DLD1 (cell line): ENCODE data around the gene TCEAL4.

Experiments used
- in situ Hi-C: cut with HindIII; loops from 2 replicates; pipeline ENCODE4 v1.10.0; 2017; ENCODE audit warnings: low sequenced_read_pairs

TCEAL4 gene

DNA sequence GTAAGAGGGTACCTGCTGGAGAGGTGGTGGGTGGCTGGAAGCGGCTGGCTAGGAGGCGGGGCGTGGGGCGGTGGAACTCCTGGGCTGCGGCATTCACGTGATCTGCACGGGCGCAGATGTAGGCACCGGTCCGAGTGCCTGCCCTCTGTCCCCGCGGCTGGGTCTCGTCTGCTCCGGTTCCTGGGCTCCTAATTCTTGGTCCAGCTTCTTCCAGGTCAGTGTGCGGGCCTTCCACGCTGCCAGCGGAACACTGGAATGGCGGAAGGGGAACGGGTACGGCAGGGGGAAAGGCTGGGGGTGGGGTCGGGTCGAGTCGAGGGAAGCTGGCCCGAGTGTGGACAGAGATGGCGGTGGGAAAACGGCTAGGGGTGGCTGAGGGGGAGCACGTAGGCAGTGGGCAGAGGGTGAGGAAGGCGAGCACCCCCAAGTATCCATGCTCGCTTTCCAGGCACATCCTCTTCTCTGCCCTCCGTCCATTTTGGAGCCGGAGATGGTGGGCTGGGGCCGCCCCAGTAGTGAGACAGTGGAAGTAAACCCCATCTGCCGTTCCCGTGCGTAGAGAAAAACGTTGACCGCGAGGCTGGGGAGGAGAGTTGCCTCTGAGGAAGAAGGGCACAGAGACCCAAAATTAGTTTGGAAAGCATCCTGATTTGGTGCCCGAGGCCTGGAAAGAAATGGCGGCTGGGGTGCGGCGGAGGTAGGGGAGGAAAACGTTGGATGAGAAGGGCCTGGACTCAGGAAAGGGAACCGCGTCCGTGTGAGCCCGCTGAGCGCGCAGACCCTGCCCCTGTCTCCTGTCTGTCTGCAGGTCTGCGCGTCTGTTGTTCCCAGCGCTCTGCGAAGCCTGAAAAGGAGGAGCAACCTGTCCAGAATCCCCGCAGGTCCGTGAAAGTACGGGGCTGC is at the start of gene TCEAL4:
TSS of gene TCEAL4 (plus strand) at position 105 of the 903 bp plus-strand sequence. CDS start 1,161 bp downstream, outside the sequence.
- in situ Hi-C loops = no loop called here

DNA sequence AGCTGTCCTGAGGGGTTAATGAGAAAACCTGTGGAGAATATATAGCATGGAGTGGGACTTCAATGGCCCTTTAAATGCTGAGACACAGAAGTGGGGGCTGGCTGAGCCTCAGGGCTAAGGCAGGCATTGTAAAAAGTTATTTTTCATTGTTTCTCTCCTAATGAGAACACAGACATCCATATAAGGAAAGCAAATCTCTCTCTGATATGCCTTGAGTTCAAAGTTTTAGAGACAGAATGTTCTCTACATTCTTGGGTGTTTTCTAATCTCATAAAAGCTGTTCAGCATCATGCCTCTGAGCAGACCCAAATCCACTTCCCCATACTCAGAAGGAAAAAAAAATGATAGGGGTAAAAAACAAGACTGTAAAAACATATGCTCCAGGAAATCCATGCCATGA is 49.2 kb upstream of the TCEAL4 start:
- in situ Hi-C loops = no loop called here

DNA sequence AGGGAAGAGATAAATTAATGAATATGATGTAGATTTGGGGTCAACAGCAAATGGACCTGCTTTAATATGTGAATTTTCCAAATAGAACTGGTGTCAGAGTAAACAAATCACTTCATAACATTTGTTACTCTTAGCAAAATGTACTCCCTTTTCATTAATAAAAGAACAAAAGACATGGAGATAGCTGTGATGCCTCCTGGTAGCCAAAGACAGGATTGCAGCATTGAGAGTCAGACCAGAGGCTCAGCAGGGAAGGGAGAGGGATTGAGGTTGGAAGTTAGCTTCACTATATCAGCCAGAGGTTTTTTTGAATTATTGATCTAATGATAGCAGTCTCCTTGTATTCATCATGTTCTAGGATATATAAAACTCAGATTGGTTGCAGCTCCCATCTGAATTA is 48.6 kb upstream of the TCEAL4 start:
- in situ Hi-C loops = no loop called here

DNA sequence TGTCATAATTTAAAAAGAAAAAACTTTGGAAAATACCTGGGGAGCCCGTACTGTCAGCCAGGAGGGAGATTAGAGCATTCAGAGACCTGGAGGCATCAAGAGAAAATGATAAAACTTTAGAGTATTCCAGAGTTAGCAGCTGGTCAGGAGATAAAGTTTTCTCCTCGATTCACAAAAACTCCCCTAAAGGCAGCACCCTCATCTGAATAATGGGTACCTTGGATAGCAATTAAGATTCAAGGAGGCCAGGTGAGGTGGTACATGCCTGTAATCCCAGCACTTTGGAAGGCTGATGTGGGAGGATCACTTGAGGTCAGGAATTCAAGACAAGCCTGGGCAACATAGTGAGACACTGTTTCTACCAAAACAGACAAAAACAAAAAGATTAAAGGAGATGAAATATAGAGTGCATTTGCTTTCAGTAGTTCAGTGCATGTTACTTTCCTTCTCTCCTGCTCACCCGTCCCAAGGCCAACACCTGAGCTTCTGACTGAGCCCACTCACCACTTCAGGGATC is 47.4 kb upstream of the TCEAL4 start:
- in situ Hi-C loops = no loop called here

DNA sequence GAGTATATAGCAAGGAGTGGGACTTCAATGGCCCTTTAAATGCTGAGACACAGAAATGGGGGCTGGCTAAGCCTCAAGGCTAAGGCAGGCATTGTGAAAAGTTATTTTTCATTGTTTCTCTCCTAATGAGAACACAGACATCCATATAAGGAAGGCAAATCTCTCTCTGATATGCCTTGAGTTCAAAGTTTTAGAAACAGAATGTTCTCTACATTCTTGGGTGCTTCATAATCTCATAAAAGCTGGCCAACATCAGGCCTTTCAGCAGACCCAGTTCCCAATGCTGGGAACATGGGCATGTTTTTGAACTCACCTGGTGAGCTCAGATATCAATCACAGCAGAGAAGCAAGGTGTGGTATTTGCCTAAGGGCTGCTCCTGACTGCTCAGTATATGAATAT is 46.6 kb upstream of the TCEAL4 start:
- in situ Hi-C loops = no loop called here

DNA sequence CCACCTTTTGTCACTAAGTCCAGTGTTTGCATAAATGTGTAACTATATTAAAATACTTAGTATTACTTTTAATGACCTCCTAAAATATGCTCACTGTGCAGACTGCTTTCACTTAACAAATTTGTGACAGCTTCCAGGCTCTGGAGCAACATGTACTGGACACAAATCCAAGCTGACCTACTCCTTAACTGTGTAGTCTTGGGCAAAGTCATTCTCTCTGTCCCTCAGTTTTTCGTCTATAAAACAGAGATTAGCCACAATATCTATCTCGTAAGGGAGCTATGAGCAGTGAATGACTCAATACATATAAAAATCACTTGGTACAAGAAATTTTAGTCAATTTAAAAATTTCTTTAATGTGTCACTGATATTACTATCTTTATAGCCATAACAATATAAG is 45.6 kb upstream of the TCEAL4 start:
- in situ Hi-C loops = no loop called here

DNA sequence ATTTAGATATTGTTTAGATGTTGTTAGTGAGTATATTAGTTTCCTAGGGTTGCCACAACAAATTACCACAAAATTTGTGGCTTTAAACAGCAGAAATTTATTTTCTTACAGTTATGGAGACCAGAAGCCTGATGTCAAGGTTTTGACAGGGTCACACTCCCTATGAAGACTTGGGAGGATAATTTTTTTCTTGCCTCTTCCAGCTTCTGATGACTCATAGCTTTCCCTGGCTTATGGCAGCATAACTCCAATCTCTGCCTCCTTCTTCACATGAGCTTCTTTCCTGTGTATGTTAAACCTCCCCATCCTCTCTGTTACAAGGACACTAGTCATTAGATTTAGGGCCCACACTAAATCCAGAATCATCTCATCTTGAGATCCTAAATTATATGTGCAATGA is 45.2 kb upstream of the TCEAL4 start:
- in situ Hi-C loops = no loop called here

DNA sequence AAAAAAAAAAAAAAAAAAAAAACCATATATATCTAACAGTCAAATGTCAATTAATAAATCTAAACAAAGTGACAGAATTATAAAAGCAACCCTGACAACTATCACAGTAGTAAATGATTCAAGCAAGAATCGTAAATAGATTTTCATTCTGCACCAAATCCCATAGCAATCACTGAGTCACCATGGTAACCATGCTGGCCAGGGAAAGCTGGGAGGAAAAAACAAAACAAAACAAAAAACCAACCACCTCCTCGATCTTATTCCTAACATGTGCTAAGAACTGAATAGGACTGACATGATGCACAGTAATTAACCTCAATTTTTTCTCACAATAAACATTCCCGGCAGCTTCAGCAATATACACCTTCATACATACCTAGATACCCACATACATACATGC is 35.4 kb upstream of the TCEAL4 start:
- in situ Hi-C loops = no loop called here

DNA sequence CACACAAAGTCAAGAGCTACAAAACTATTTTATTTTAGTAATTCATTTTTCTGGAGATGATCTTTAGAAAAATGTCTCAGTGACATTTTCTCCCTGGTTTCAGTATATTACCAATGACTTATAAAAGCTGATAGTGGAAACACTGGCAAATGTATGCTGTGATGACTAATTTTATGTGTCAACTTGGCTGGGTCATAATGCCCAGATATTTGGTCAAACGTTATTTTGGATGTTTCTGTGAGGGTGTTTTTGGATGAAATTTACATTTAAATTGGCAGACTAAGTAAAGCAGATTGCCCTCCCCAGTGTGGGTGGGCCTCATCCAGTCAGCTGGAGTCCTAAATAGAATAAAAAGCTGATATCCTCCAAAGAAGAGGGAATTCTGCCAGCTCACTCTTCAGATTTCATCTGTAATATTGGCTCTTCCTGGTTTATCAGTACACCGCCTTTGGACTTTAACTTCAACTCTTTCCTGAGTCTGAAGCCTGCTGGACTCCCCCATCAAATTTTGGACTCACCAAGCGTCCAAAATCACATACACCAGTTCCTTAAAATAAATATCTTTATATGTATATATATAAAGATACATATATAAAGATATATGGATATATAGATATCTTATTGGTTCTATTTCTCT is 34.8 kb upstream of the TCEAL4 start:
- in situ Hi-C loops = no loop called here

DNA sequence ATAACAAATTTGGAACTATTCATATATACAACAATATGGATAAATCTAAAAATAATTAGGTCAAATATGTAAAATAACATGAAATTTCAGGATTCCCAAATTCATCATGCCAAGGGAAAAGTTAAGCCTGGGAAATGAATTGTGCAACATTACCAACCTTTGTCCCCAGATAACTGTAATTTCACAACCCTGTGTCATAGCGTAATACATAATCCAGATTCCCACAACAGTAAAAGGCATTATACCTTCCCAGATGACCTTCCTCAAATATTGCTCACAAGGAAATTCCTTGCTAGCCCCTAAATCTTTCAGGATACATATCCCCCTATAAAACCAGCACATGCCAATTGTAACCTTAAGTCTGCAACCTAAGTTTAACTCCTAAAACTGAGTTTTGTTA is 33.1 kb upstream of the TCEAL4 start:
- in situ Hi-C loops = no loop called here

DNA sequence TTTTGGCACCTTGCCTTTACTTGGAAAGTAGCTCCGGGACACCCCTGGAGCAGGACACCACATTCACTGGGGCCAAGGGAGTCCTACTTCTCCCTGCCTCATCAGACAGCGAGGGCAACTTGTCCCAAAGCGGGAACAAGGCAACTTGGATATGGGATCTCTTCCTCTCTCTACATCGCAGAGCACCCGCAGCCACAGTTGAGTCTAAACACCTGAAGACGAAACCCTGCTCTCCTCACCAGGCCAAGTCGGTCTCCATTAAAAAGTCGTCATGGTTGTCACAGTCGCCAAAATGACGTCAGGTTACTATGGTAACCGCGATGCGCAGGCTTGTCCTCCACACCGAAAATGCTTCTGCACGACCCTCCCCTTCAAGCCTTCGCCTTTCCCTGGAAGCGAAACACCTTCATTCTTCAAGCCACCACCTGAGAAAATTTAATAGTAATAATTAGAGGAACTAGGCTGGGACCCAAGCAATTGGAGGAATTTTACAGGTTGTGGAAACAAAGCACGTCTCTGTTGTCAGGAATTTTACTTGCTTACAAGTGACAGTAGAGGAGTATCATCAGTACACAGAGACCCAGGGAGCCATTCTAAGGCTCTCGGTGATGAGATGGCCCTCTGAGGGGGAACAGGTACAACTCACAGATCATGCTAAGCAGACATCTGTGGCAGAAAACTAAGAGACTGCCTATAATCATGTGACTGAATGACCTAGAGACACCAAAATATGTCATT is 30.5 kb upstream of the TCEAL4 start:
- in situ Hi-C loops = no loop called here

DNA sequence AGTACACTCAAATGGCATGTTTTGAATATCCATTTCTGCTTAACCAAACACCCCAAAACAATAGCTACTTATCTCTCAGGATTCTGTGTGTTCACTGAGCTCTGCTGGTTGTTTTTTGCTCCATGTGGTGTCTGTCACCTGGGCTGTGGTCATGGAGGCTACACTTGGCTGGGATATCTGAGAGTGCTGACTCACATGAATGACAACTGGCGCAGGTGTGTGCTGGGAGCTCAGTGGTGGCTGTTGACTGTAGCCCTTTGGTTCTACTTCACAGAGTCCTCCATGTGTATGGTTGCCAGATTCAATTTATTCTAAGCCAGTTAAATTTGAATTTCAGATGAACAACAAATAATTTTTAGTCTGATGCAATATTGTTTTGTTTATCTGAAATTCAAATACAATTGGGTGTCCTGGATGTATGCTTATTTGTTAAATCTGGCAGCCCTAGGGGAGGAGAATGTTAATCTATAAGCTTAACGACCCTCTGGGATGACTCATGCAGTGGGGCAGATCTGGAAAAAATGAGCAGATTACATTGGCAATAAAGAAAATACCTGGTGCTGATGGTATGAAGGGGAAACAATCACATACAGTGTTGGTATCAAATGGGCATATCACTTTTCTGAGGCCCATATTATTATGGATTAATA is 28.2 kb upstream of the TCEAL4 start:
- in situ Hi-C loops = no loop called here

DNA sequence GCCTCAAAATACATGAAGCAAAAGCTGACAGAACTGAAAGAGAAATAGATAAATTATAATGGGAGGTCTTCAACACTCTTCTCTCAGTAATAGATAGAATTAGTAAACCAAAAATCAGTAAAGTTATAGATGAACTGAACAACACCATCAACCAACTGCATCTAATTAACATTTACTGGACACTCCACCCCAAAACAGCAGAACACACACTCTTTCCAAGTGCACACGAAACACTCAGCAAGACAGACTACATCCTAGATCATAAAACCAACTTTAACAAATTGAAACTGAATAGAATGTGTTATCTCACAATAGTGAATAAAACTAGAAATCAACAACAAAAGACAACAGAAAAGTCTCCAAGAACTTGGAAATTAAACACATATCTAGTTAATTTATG is 25.1 kb upstream of the TCEAL4 start:
- in situ Hi-C loops = no loop called here

DNA sequence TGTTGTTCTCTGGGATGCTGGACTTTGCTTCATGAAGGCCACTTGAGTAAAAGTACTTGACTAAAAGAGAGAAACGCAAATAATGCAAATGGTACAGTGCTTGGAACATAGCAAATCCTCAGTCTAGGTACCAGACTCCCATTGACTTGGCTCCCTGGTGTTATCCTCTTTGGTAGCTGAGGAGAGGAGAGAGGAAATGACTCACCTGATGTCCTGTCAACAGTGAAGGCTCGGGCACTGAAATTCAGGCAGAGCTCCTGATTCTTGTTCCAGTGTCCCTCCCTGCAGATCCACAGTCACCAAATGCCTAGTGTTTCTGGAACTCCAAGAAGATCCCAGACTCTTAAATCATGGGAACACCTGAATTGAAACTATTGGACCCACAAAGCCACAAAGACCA is 22.5 kb upstream of the TCEAL4 start:
- in situ Hi-C loops = no loop called here

DNA sequence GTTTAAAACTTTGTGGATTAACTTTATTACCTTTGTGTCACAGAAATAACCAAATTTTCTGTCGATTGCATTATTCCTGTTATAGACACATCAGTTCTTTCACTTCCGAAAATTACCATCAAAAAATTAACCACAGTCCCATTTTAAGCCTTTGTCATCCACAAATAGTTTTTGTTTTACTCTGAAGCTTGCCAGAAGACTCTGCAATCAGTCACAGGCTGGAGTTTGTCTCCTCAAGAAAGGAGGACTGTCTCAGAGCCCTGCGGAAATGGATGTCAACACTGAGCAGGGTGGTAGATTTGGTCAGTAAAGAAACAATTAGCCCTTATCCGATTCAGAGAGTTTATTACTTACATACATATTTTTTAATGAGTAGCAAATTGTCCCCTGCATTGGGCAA is 20.1 kb upstream of the TCEAL4 start:
- in situ Hi-C loops = no loop called here

DNA sequence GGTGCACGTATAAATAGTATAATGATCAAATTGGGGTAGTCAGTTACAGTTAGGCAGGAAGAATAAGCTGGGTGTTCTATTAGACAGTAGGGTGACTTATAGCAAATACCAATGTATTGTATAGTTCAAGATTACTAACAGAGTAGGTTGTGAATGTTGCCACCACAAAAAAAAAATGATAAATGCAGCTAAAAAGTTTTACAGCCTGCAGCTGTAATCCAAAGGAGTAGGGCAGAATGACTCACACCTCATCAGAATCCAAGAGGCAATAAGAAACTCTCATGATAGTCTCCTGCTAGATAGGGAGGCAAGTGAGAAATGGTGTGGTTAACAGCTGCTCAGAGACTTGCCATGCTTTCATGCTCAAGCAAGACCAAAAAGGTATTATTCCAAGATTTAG is 19.6 kb upstream of the TCEAL4 start:
- in situ Hi-C loops = no loop called here

DNA sequence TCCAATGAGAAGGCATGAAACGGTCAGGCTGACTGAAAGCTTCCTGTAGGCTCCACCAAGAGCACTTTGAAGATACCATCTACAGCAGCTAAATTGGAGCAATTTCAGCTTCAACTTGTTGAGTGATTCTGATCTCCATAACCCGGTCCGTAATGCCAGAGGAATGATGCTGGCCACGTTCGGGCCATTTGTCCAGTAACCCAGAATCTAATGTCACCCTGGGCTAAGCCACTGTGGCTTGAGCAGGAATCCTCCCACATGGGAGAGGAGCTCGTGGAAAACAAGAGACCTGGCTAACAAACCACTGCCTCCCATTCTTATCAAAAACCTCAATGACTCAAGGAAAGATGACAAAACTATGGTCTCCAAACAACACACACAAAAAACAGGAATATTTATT is 14.2 kb upstream of the TCEAL4 start:
- in situ Hi-C loops = no loop called here

DNA sequence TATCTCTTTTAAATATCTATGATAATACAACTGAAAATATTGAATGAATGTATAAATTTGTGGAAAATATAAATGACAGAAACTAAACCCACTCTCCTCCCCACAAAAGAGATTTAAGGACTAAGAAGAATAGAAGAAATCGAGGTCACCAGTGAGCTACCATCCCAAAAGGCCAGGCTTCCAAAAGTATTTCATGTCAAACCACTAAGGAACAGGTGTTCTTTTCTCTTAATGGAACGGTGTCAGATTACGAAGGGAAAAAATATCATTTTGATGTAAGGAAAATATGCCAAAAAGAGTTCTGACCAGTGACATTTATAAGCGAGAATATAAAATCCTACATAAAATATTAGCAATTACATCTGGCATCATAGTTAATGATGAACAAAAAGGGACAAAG is 13.6 kb upstream of the TCEAL4 start:
- in situ Hi-C loops = no loop called here

DNA sequence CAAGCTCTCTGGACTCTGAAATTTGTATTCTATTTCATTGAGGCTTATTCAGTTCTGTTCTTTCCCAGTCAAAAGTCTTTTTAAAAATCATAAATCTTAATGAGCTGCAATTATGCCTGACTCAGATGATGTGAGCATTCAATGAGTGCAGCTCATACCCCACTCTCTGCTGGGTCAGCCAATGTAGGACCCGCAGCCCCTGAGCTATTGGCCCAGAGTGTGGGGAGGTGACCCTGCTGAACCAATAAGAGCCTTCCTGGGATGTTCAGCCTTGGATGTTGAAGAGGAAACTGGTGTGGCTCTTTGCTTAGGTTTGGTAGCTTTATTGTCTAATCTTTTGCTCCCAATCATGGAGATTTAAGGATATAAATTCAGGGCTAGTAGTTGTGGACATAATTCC is 12.1 kb upstream of the TCEAL4 start:
- in situ Hi-C loops = no loop called here

DNA sequence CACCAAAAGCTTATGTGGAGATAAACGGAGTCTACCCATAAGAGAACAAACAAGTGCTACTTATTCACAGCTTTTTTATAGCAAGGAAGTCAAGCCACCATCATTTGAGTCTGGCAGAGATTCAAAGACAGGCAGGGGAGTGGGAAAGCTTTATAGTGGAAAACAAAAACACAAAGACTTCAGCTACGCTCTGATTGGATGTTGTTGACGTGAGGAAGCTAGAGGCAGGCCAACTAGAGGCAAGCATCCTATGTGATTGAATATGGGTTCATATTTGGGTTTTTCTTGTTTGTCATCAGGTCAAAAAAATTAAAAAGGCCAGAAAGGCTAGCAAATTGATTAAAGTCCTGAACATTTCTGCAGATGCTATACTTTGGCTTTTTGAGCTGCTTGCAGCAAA is 719 bp upstream of the TCEAL4 start:
- in situ Hi-C loops = no loop called here

DNA sequence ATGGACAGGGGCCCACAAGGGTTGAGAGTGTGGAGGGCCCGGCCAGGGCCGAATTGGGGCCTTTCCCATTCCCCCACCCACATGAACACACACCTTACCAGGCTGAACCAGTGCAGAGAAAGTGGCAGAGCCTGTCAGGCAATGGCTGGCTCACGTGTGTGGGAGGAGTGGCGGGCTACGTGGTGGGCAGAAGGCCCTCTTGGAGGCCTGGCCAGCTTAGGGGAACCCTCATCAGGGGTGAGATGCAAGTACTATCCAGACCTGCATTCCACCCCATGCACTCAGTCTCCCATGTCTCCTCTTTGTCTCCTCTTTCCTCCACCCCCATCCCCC is 965 bp downstream of the TCEAL4 start:
- in situ Hi-C loops = no loop called here
